Activated naive CD4-positive, alpha-beta T cell treated with anti-CD3 and anti-CD28 coated beads, Interleukin-2, amount 10 ng/mL, durations not matched to agents 7 days and 5 days (primary cell): ENCODE results near the gene STARD5.
A peak's percentile ranks its signal among the peaks of the same experiment; 100 is the strongest.

ENCODE experiments used
- CTCF ChIA-PET: fragments of 350-600 bp; sonication (Branson Sonifier 250); formaldehyde crosslinking; loops from one replicate; lab custom pipeline; 2021; ENCODE audit warnings: antibody characterized with exemption; lab: Charles Lee
- DNase-seq: peaks from one replicate; pipeline ENCODE4 v3.0.0-alpha.2; 2020
- H3K27ac Mint-ChIP-seq: one replicate; pipeline ENCODE4 v1.8.0; 2021; ENCODE audit warnings: mild to moderate bottlenecking, moderate library complexity, mixed read lengths
- H3K27me3 Mint-ChIP-seq: one replicate; pipeline ENCODE4 v1.8.0; 2021; ENCODE audit warnings: mild to moderate bottlenecking, mixed read lengths
- H3K36me3 Mint-ChIP-seq: one replicate; pipeline ENCODE4 v1.8.0; 2021; ENCODE audit warnings: mixed read lengths
- H3K4me1 Mint-ChIP-seq: one replicate; pipeline ENCODE4 v1.8.0; 2021; ENCODE audit warnings: mixed read lengths
- H3K4me3 Mint-ChIP-seq: one replicate; pipeline ENCODE4 v1.8.0; 2021; ENCODE audit warnings: mild to moderate bottlenecking, moderate library complexity, mixed read lengths
- H3K9me3 Mint-ChIP-seq: one replicate; pipeline ENCODE4 v1.8.0; 2021; ENCODE audit warnings: mixed read lengths

The STARD5 gene

DNA sequence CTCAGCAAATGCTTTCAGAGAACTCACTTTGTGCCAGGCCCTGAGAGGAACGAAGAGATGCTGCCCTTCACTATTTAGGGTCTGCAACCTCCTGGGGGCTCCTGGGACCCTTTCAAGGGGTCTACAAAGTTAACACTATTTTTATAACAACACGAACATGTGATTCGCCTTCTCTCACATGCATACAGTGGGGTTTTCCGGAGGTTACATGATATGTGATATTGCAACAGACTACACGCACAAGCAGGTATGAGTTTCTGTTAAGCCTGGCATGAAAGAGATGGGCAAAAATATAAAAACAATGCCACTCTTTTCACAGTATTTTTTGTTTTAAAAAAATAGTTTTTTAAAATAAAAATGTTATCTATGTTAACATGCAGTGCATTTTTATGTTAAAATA lies 10.3 kb downstream of the STARD5 start:
- DNase-seq, result no peak
- Mint-ChIP-seq H3K4me3 (no peak overlapping the region), H3K36me3 (peaks cover 70% of the 10 kb centered on the region), H3K9me3 (no peaks in the 10 kb centered on the region), H3K27me3 (no peaks in the 10 kb centered on the region), H3K27ac (no peak overlapping the region), H3K4me1 (peaks cover 51% of the 10 kb centered on the region)
- CTCF ChIA-PET, result interaction anchor here (1.2 kb wide), 1 partner anchor 47 kb away, joined by 3 read pairs; no protein-coding TSS in a partner anchor

- Mint-ChIP-seq H3K9me3 (no peaks in the 10 kb centered on the region), H3K4me1 (peaks cover 58% of the 10 kb centered on the region), H3K27ac (peak overlapping the region; percentile 29), H3K36me3 (peaks cover 75% of the 10 kb centered on the region), H3K4me3 (no peak overlapping the region), H3K27me3 (no peaks in the 10 kb centered on the region)
- CTCF ChIA-PET, result interaction anchor here (1.2 kb wide), 1 partner anchor 47 kb away, joined by 3 read pairs; no protein-coding TSS in a partner anchor
- DNase-seq, result no peak
Measured at GRCh38 chr15:81312790-81313543, 11.0 kb downstream of the STARD5 start.

DNA sequence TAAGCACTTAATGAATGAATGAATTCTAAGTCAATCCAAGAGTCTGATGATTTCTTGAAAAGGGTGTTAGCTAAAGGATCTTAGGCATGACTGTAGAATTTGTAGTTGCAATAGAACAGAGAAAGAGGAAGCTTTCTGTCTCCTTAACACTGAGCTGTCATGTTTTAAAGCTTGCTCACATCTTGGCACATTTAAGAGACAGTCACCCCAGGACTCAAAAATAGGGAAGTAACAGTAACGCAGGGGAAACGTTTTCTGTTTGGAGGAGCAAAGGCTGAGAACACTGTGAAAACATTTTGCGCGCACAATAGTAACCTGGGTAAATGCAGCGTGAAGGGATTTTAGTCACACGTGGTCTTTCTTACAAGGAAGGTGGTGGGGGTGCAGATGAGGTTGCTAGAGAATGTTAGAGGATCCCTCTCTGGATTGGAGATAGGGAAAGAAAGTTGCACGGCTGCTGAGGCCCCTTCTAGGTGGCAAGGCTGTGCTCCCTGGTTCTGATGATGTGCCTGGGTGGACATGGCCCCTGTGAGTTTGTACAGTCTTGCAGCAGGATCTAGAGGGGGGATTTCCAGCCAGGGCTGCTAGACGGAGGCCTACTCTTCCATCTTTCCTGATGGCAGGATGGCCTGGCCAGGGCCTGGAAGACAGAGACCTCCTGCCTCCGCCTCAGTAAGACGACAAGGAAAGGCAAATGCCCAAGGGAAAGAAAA lies 12.0 kb downstream of the STARD5 start:
- CTCF ChIA-PET, result interaction anchor here (0.7 to 2.4 kb wide), 3 partner anchors 13 to 37 kb away, joined by 3 to 7 read pairs (median 3); no protein-coding TSS in a partner anchor
- Mint-ChIP-seq H3K27ac (peak overlapping the region; percentile 8), H3K27me3 (no peaks in the 10 kb centered on the region), H3K9me3 (no peaks in the 10 kb centered on the region), H3K4me3 (no peak overlapping the region), H3K4me1 (peaks cover 65% of the 10 kb centered on the region), H3K36me3 (peaks cover 77% of the 10 kb centered on the region)
- DNase-seq, result no peak

- Mint-ChIP-seq H3K27me3 (no peaks in the 10 kb centered on the region), H3K27ac (peak overlapping the region; percentile 30), H3K36me3 (peaks cover 82% of the 10 kb centered on the region), H3K9me3 (no peaks in the 10 kb centered on the region), H3K4me1 (peaks cover 73% of the 10 kb centered on the region), H3K4me3 (no peak overlapping the region)
- CTCF ChIA-PET, result interaction anchor here (0.9 to 2.4 kb wide), 4 partner anchors 9 to 36 kb away, joined by 3 to 7 read pairs (median 3); no protein-coding TSS in a partner anchor
- DNase-seq, result no peak
Measured at GRCh38 chr15:81310480-81310879, 13.5 kb downstream of the STARD5 start.

- CTCF ChIA-PET, result interaction anchor here (0.8 to 2.4 kb wide), 6 partner anchors 8 to 44 kb away, joined by 3 to 17 read pairs (median 4); no protein-coding TSS in a partner anchor
- Mint-ChIP-seq H3K36me3 (peaks cover 84% of the 10 kb centered on the region), H3K4me1 (peaks cover 72% of the 10 kb centered on the region), H3K9me3 (no peaks in the 10 kb centered on the region), H3K4me3 (no peak overlapping the region), H3K27me3 (no peaks in the 10 kb centered on the region), H3K27ac (peak overlapping the region; percentile 30)
- no peak for DNase-seq
Measured at GRCh38 chr15:81309647-81310450, 14.1 kb downstream of the STARD5 start.

DNA sequence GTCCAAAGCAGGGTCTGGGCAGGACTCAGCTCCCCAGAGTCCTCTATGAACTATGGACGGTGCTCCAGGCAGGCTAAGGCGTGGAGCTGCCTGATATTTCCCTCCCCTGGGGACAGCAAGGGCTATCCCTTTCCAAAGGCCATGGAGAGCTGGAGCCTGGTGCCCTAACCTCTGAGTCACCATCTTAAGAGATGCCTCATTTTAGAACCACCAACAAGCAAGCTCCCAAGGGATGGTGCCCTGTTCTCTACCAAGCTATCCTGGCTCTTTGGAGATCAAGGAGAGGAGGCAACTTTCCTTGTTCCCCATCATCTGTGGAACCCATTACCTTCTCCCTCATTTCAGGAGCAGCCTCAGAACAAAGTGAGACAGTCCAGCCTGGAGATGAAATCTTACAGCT lies 15.7 kb downstream of the STARD5 start:
- Mint-ChIP-seq H3K4me3 (no peak overlapping the region), H3K9me3 (no peaks in the 10 kb centered on the region), H3K4me1 (peaks cover 83% of the 10 kb centered on the region), H3K36me3 (peaks cover 93% of the 10 kb centered on the region), H3K27ac (no peak overlapping the region), H3K27me3 (no peaks in the 10 kb centered on the region)
- DNase-seq, result no peak
- CTCF ChIA-PET, result interaction anchor here (1.1 to 2.4 kb wide), 6 partner anchors 9 to 42 kb away, joined by 3 to 17 read pairs (median 6); partner anchors contain the start of gene STARD5

GRCh38 chr15:81304226-81304625 lies 19.7 kb downstream of the STARD5 start:
- CTCF ChIA-PET, result interaction anchor here (1.4 to 2.2 kb wide), 3 partner anchors 30 to 97 kb away, joined by 3 to 5 read pairs (median 4); no protein-coding TSS in a partner anchor
- Mint-ChIP-seq H3K27me3 (no peaks in the 10 kb centered on the region), H3K4me3 (peak overlapping the region; percentile 100), H3K9me3 (no peaks in the 10 kb centered on the region), H3K27ac (peak overlapping the region; percentile 85), H3K36me3 (peaks cover 93% of the 10 kb centered on the region), H3K4me1 (peaks cover 79% of the 10 kb centered on the region)
- no peak for DNase-seq

GRCh38 chr15:81303244-81304225 lies 20.4 kb downstream of the STARD5 start:
- no peaks in the 10 kb centered on the region for H3K27me3 Mint-ChIP-seq
- CTCF ChIA-PET, result interaction anchor here (1.4 to 14.7 kb wide), 4 partner anchors 26 to 97 kb away, joined by 3 to 202 read pairs (median 4); no protein-coding TSS in a partner anchor
- DNase-seq, result no peak
- H3K9me3 Mint-ChIP-seq, result no peaks in the 10 kb centered on the region
- H3K27ac Mint-ChIP-seq, result peak overlapping the region; percentile 85
- peaks cover 74% of the 10 kb centered on the region for H3K4me1 Mint-ChIP-seq
- H3K4me3 Mint-ChIP-seq, result peak overlapping the region; percentile 100
- H3K36me3 Mint-ChIP-seq, result peaks cover 93% of the 10 kb centered on the region

DNA sequence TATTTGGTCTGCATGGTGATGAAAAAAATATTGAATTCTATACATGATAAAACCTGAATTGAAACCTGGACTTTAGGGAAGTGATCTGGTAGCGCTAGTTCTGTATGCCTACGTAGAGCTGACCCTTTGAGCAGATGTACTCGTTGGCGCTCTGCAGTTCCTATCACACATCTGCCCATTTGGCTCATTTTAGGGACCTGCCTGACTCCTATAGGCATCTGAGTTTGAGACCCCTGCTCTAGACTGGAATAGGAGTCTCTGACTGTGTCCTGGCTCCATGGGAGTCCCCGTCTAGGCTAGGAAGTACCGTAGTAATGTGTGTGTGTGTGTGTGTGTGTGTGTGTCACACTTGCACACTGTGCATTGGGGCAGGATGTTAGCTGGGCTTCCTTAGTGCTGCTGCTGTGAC lies 21.2 kb downstream of the STARD5 start:
- Mint-ChIP-seq H3K4me1 (peaks cover 68% of the 10 kb centered on the region), H3K36me3 (peaks cover 94% of the 10 kb centered on the region), H3K9me3 (no peaks in the 10 kb centered on the region), H3K27me3 (no peaks in the 10 kb centered on the region), H3K4me3 (peak overlapping the region; percentile 100), H3K27ac (peak overlapping the region; percentile 85)
- CTCF ChIA-PET, result interaction anchor here (1.2 to 14.7 kb wide), 4 partner anchors 10 to 98 kb away, joined by 4 to 202 read pairs (median 6); no protein-coding TSS in a partner anchor
- no peak for DNase-seq

DNA sequence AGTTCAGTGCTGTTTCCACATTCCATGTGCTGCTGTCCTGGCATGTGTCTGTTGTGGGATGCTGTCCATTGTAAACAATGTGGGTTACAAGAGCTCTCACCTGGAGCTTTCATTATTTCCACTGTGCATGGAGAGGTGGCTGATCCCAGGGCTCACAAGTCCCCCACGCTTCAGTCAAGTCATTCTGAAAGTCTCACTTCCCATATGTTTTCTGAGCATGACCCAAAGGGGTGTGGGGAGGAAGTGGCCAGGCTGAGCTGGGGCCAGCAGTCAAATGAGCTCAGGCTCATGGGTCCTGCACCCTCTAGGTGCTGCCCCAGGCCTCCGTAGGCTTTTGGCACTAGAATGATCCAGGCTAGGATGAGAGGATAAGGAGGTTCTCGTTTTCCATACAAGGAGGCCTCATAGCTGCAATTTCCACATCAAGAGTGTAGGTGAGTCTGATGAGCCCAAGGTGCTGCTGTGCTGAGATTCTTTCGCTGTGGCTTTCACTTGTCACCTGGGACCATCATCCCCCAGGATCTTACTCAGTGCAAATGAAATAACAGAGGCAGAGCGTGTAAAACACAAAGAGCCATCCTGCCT lies 22.0 kb downstream of the STARD5 start:
- Mint-ChIP-seq H3K4me1 (peaks cover 62% of the 10 kb centered on the region), H3K9me3 (no peaks in the 10 kb centered on the region), H3K4me3 (peak overlapping the region; percentile 100), H3K36me3 (peaks cover 96% of the 10 kb centered on the region), H3K27me3 (no peaks in the 10 kb centered on the region), H3K27ac (peak overlapping the region; percentile 85)
- DNase-seq, result peak; percentile 55
- CTCF ChIA-PET, result interaction anchor here (1.0 to 14.7 kb wide), 7 partner anchors 8 to 304 kb away, joined by 3 to 202 read pairs (median 3); no protein-coding TSS in a partner anchor

- DNase-seq, result no peak
- H3K36me3 Mint-ChIP-seq, result peaks cover 96% of the 10 kb centered on the region
- H3K4me1 Mint-ChIP-seq, result peaks cover 62% of the 10 kb centered on the region
- H3K4me3 Mint-ChIP-seq, result peak overlapping the region; percentile 100
- no peaks in the 10 kb centered on the region for H3K27me3 Mint-ChIP-seq
- H3K9me3 Mint-ChIP-seq, result no peaks in the 10 kb centered on the region
- peak overlapping the region; percentile 85 for H3K27ac Mint-ChIP-seq
- CTCF ChIA-PET, result interaction anchor here (1.0 to 14.7 kb wide), 6 partner anchors 9 to 304 kb away, joined by 3 to 202 read pairs (median 3); no protein-coding TSS in a partner anchor
Measured at GRCh38 chr15:81301385-81301784, 22.6 kb downstream of the STARD5 start.

GRCh38 chr15:81299630-81300273 lies 24.2 kb downstream of the STARD5 start:
- Mint-ChIP-seq H3K4me1 (peaks cover 63% of the 10 kb centered on the region), H3K36me3 (peaks cover 93% of the 10 kb centered on the region), H3K27me3 (no peaks in the 10 kb centered on the region), H3K27ac (peak overlapping the region; percentile 99), H3K4me3 (peak overlapping the region; percentile 100), H3K9me3 (no peaks in the 10 kb centered on the region)
- CTCF ChIA-PET, result interaction anchor here (0.8 to 14.7 kb wide), 9 partner anchors 9 to 41 kb away, joined by 3 to 202 read pairs (median 4); partner anchors contain the start of gene STARD5
- no peak for DNase-seq
